Measurements from ENCODE around the gene RS1.

- TF ChIP-seq CTCF (conservative IDR thresholded peaks at IDR 0.05; ENCODE audit: low read depth, low read length) (no peak), EZH2 (IDR thresholded peaks at IDR 0.05; ENCODE audit: low read length, unreplicated experiment) (no peak), EZH2phosphoT487 (IDR thresholded peaks at IDR 0.05; ENCODE audit: borderline replicate concordance, low read length) (no peak)
Observed at GRCh38 chrX:18640686-18641085, 31.2 kb downstream of the RS1 start.

Data from PC-3 (cell line).